Endothelial cell (in vitro differentiated cells): ENCODE results near the gene RIPOR3. TPM values are rescaled to one million over a fixed set of nuclear protein-coding genes. Genes with fewer than 3 reads are reported as not detected.
"Not testable (repeated sequence)": the region's sequence is repeated elsewhere in the genome, so short reads cannot be mapped to it uniquely, and the experiment has no call there.

Source experiments
- DNase-seq: peaks from one replicate; pipeline ENCODE4 v3.0.0; 2021; ENCODE audit warnings: low spot score
- H3K27ac Mint-ChIP-seq: one replicate; pipeline ENCODE4 v1.8.0; 2021; ENCODE audit warnings: mixed read lengths, inconsistent platforms; ENCODE audit not compliant: unreplicated experiment
- H3K27me3 Mint-ChIP-seq: one replicate; pipeline ENCODE4 v1.8.0; 2021; ENCODE audit warnings: mild to moderate bottlenecking, moderate library complexity, mixed read lengths, inconsistent platforms; ENCODE audit not compliant: unreplicated experiment
- H3K36me3 Mint-ChIP-seq: one replicate; pipeline ENCODE4 v1.8.0; 2021; ENCODE audit warnings: mild to moderate bottlenecking, low read depth, mixed read lengths, inconsistent platforms; ENCODE audit not compliant: unreplicated experiment
- H3K4me1 Mint-ChIP-seq: one replicate; pipeline ENCODE4 v1.8.0; 2021; ENCODE audit warnings: mild to moderate bottlenecking, mixed read lengths, inconsistent platforms; ENCODE audit not compliant: unreplicated experiment
- H3K4me3 Mint-ChIP-seq: one replicate; pipeline ENCODE4 v1.8.0; 2021; ENCODE audit warnings: mild to moderate bottlenecking, mixed read lengths, inconsistent platforms; ENCODE audit not compliant: unreplicated experiment
- H3K9me3 Mint-ChIP-seq: one replicate; pipeline ENCODE4 v1.8.0; 2021; ENCODE audit warnings: mixed read lengths, inconsistent platforms; ENCODE audit not compliant: unreplicated experiment
- CTCF ChIP-seq: fragments of 200-600 bp; sonication (generic); IDR thresholded peaks from one replicate; pipeline ENCODE4 v1.5.0; 2021; ENCODE audit warnings: antibody characterized with exemption; ENCODE audit not compliant: unreplicated experiment
- total RNA-seq: library from RNA; stranded (reverse); fragmentation: NEBNext Ultra II Directional; extraction: Animal tissue kit (Norgen Biotek cat#: 25700); gene quantifications from one replicate; pipeline ENCODE4 v1.2.1, GENCODE V29; 2021; ENCODE audit not compliant: unreplicated experiment

RIPOR3 gene
- total RNA-seq, 1 donor from 2014 or later = 11.2 TPM

DNA sequence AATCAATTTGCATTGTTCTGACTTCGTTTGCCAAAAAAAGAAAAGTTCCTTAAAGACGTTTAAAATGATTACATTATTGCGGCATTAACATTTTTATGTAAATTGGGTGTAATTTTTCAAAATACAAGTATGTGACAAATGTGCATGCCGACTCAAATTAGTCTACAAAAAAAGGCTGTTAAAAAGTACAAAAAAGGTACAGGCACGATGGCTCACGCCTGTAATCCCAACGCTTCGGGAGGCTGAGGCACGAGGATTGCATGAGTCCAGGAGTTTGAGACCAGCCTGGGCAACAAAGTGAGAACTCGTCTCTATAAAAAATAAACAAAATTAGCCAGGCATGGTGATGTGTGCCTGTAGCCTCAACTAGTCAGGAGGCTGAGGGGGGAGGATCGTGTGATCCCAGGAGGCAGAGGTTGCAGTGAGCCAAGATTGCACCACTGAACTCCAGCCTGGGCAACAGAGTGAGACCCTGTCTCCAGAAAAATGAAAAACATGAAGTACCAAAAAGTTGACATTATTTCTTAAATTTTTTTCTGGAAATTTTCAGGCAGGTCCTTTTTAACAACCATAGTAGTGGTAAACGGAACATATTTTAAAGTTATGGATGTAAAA is 91.0 kb downstream of the RIPOR3 start:
- Mint-ChIP-seq H3K27ac (no peak overlapping the region), H3K4me1 (peaks cover 12% of the 10 kb centered on the region), H3K9me3 (no peaks in the 10 kb centered on the region), H3K27me3 (peaks cover 19% of the 10 kb centered on the region), H3K4me3 (no peak overlapping the region), H3K36me3 (no peaks in the 10 kb centered on the region)
- DNase-seq = no peak
- no peak for TF ChIP-seq CTCF

- peaks cover 13% of the 10 kb centered on the region for H3K4me1 Mint-ChIP-seq
Measured at GRCh38 chr20:50598768-50599167, 92.6 kb downstream of the RIPOR3 start.

GRCh38 chr20:50598074-50598473 is 93.3 kb downstream of the RIPOR3 start:
- peaks cover 18% of the 10 kb centered on the region for H3K27me3 Mint-ChIP-seq
- TF ChIP-seq CTCF = no peak
- H3K9me3 Mint-ChIP-seq = no peaks in the 10 kb centered on the region
- no peaks in the 10 kb centered on the region for H3K36me3 Mint-ChIP-seq
- DNase-seq = no peak
- H3K27ac Mint-ChIP-seq = no peak overlapping the region
- H3K4me1 Mint-ChIP-seq = peaks cover 13% of the 10 kb centered on the region
- no peak overlapping the region for H3K4me3 Mint-ChIP-seq

More at GRCh38 chr20:50598768-50599167, 92.6 kb downstream of the RIPOR3 start:
- peaks cover 18% of the 10 kb centered on the region for H3K27me3 Mint-ChIP-seq
- H3K4me3 Mint-ChIP-seq, H3K9me3 Mint-ChIP-seq, H3K36me3 Mint-ChIP-seq, H3K27ac Mint-ChIP-seq, DNase-seq: not testable (repeated sequence)

DNA sequence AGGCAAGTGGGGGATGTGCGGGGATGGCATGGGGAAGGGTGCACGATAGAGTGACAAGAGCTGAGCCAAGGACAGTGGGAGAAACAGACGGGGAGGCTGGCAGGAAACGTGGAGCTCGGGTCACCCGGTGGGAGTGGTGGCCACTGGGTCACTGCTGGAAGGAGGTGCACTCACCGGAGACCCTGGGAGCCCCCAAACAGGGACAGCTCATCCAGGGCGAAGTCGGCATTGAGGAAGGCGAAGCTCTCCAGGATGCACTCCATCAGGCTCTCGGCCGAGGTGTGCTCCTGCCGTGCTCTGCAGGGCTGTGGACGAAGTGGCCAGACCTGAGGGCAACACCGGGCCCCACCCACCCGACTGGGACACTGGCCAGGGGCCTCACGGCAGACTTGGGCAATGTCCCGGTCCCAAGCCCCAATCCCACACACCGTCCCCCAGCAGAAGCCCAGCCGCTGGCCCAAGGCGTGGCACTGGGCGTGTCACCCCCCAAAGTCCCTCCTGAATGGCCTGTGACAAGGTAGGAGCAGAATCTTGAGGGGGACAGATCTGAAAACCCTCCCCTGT is 93.9 kb downstream of the RIPOR3 start:
- no peaks in the 10 kb centered on the region for H3K36me3 Mint-ChIP-seq
- no peak overlapping the region for H3K27ac Mint-ChIP-seq
- TF ChIP-seq CTCF = no peak
- no peaks in the 10 kb centered on the region for H3K9me3 Mint-ChIP-seq
- peaks cover 13% of the 10 kb centered on the region for H3K4me1 Mint-ChIP-seq
- no peak overlapping the region for H3K4me3 Mint-ChIP-seq
- DNase-seq = no peak
- peaks cover 15% of the 10 kb centered on the region for H3K27me3 Mint-ChIP-seq

GRCh38 chr20:50596694-50597021 is 94.7 kb downstream of the RIPOR3 start:
- Mint-ChIP-seq H3K27ac (no peak overlapping the region), H3K4me3 (no peak overlapping the region), H3K27me3 (peaks cover 17% of the 10 kb centered on the region), H3K9me3 (no peaks in the 10 kb centered on the region), H3K4me1 (peaks cover 13% of the 10 kb centered on the region), H3K36me3 (no peaks in the 10 kb centered on the region)
- no peak for TF ChIP-seq CTCF
- DNase-seq = no peak
